H1 (cell line): ENCODE results near the gene LMAN2. TPM values are rescaled to one million over a fixed set of nuclear protein-coding genes. Genes with fewer than 3 reads are reported as not detected.

ENCODE experiments used
- CTCF ChIA-PET: fragments of 300-600 bp; sonication (Branson Sonifier 250); formaldehyde crosslinking; loops from one replicate; lab custom pipeline; 2021; ENCODE audit not compliant: partially characterized antibody; lab: Charles Lee
- POLR2A ChIA-PET: fragments of 300-600 bp; sonication (Branson Sonifier 250); formaldehyde crosslinking; loops from one replicate; lab custom pipeline; 2021; ENCODE audit warnings: inconsistent platforms; ENCODE audit not compliant: partially characterized antibody; lab: Charles Lee
- DNase-seq, 2 experiments: peaks; one replicate each; pipeline versions ENCODE4 v3.0.0 to v3.0.0-alpha.2; 2010 to 2022; ENCODE audit warnings: low spot score in 2 of 2, low read depth in 1 of 2, mixed read lengths in 1 of 2
- FAIRE-seq: peaks from 2 replicates; lab custom pipeline; 2011; peaks lifted over from hg19 to GRCh38; lab: Jason Lieb, UNC
- H2AFZ ChIP-seq: 2 replicates; pipeline ENCODE4 v1.8.1; 2012; ENCODE audit warnings: low read length, inconsistent platforms
- H2AK5ac ChIP-seq: 2 replicates; pipeline ENCODE4 v1.6.1; 2013; ENCODE audit warnings: low read depth, low read length
- H2BK120ac ChIP-seq: replicated peaks from 2 replicates; pipeline ENCODE3; 2013; ENCODE audit warnings: low read depth, low read length, inconsistent platforms
- H2BK12ac ChIP-seq: 2 replicates; pipeline ENCODE4 v1.6.1; 2013; ENCODE audit warnings: low read depth, low read length
- H2BK15ac ChIP-seq: 2 replicates; pipeline ENCODE4 v1.6.1; 2013; ENCODE audit warnings: low read length
- H2BK20ac ChIP-seq: 2 replicates; pipeline ENCODE4 v1.6.1; 2013; ENCODE audit warnings: low read length
- H2BK5ac ChIP-seq: 2 replicates; pipeline ENCODE4 v1.6.1; 2013; ENCODE audit warnings: low read depth, low read length
- H3K14ac ChIP-seq: 2 replicates; pipeline ENCODE4 v1.6.1; 2013; ENCODE audit warnings: inconsistent platforms; ENCODE audit not compliant: insufficient read length
- H3K18ac ChIP-seq: 2 replicates; pipeline ENCODE4 v1.6.1; 2013; ENCODE audit warnings: low read length; ENCODE audit errors: extremely low read depth
- H3K23ac ChIP-seq: 2 replicates; pipeline ENCODE4 v1.6.1; 2013; ENCODE audit warnings: inconsistent platforms; ENCODE audit not compliant: insufficient read length
- H3K23me2 ChIP-seq: 2 replicates; pipeline ENCODE4 v1.6.1; 2013; ENCODE audit warnings: low read depth, low read length
- H3K27ac ChIP-seq: 2 replicates; pipeline ENCODE4 v1.6.1; 2011; ENCODE audit warnings: low read depth, low read length, inconsistent platforms
- H3K27me3 ChIP-seq, 4 experiments: replicated peaks in 1 of 4; 1 replicate in 1 of 4; 2 replicates in 3 of 4; pipeline versions ENCODE4 v1.6.1 to v1.8.1; 2011 to 2013; ENCODE audit warnings: low read length in 3 of 4, mild to moderate bottlenecking in 3 of 4, inconsistent platforms in 2 of 4, mixed read lengths in 2 of 4, moderate library complexity in 1 of 4; ENCODE audit not compliant: control insufficient read depth in 3 of 4, insufficient read depth in 3 of 4; ENCODE audit errors: extremely low read depth in 1 of 4
- H3K36me3 ChIP-seq, 4 experiments: 2 replicates each; pipeline versions ENCODE4 v1.6.1 to v1.8.1; 2011 to 2013; ENCODE audit warnings: mild to moderate bottlenecking in 4 of 4, low read length in 3 of 4, moderate library complexity in 2 of 4, control low read depth in 1 of 4, inconsistent platforms in 1 of 4; ENCODE audit not compliant: insufficient read depth in 4 of 4, control insufficient read depth in 2 of 4
- H3K4ac ChIP-seq: replicated peaks from 2 replicates; pipeline ENCODE3; 2013; ENCODE audit warnings: low read length, low read depth, mixed read lengths, inconsistent platforms; ENCODE audit not compliant: insufficient read length
- H3K4me1 ChIP-seq, 4 experiments: replicated peaks in 1 of 4; 1 replicate in 1 of 4; 2 replicates in 3 of 4; pipeline versions ENCODE4 v1.6.1 to v1.8.1; 2011 to 2013; ENCODE audit warnings: low read length in 3 of 4, inconsistent platforms in 2 of 4, mixed read lengths in 1 of 4; ENCODE audit not compliant: insufficient read depth in 4 of 4, control insufficient read depth in 3 of 4
- H3K4me2 ChIP-seq, 2 experiments: 2 replicates each; pipeline versions ENCODE4 v1.6.1 to v1.8.1; 2011 to 2013; ENCODE audit warnings: low read depth in 2 of 2, low read length in 2 of 2, control low read depth in 1 of 2, inconsistent platforms in 1 of 2, mild to moderate bottlenecking in 1 of 2; ENCODE audit not compliant: insufficient read depth in 1 of 2
- H3K4me3 ChIP-seq, 4 experiments: fragments of 200-600, 300-600 bp in 1 of 4; sonication (generic), shearing (Covaris generic), sonication (Bioruptor Twin) in 1 of 4; 2 replicates each; pipeline versions ENCODE4 v1.5.1 to v1.8.1; 2011 to 2016; ENCODE audit warnings: low read length in 4 of 4, low read depth in 3 of 4, control low read depth in 2 of 4, inconsistent platforms in 2 of 4, mild to moderate bottlenecking in 2 of 4, mixed read lengths in 1 of 4, moderate library complexity in 1 of 4; ENCODE audit not compliant: insufficient read depth in 2 of 4; ENCODE audit errors: extremely low read depth in 1 of 4
- H3K56ac ChIP-seq: replicated peaks from 2 replicates; pipeline ENCODE3; 2013; ENCODE audit warnings: low read depth, mild to moderate bottlenecking, mixed read lengths, low read length, inconsistent platforms; ENCODE audit not compliant: insufficient read length
- H3K79me1 ChIP-seq: 2 replicates; pipeline ENCODE4 v1.6.1; 2013; ENCODE audit warnings: low read depth, low read length, control low read depth
- H3K79me2 ChIP-seq, 2 experiments: 2 replicates each; pipeline versions ENCODE4 v1.6.1 to v1.8.1; 2012 to 2013; ENCODE audit warnings: low read length in 2 of 2, mild to moderate bottlenecking in 2 of 2, inconsistent platforms in 1 of 2; ENCODE audit not compliant: insufficient read depth in 2 of 2, control insufficient read depth in 1 of 2
- H3K9ac ChIP-seq, 4 experiments: replicated peaks in 1 of 4; 1 replicate in 1 of 4; 2 replicates in 3 of 4; pipeline versions ENCODE4 v1.6.1 to v1.8.1; 2011 to 2013; ENCODE audit warnings: low read depth in 3 of 4, low read length in 3 of 4, control low read depth in 2 of 4, mild to moderate bottlenecking in 2 of 4, moderate library complexity in 2 of 4, inconsistent platforms in 1 of 4; ENCODE audit errors: extremely low read depth in 1 of 4
- H3K9me3 ChIP-seq, 2 experiments: 2 replicates each; pipeline versions ENCODE4 v1.6.1 to v1.8.1; 2012 to 2013; ENCODE audit warnings: mild to moderate bottlenecking in 2 of 2, moderate library complexity in 2 of 2, control low read depth in 1 of 2, inconsistent platforms in 1 of 2, low read depth in 1 of 2, low read length in 1 of 2, mixed read lengths in 1 of 2; ENCODE audit not compliant: insufficient read depth in 2 of 2
- H4K20me1 ChIP-seq, 2 experiments: replicated peaks in 1 of 2; 2 replicates each; pipeline versions ENCODE3 to v1.8.1; 2011 to 2013; ENCODE audit warnings: inconsistent platforms in 2 of 2, low read length in 2 of 2, mild to moderate bottlenecking in 1 of 2; ENCODE audit not compliant: insufficient read depth in 2 of 2, control insufficient read depth in 1 of 2
- H4K5ac ChIP-seq: 2 replicates; pipeline ENCODE4 v1.6.1; 2013; ENCODE audit warnings: low read length, low read depth, mixed read lengths, inconsistent platforms; ENCODE audit not compliant: insufficient read length
- H4K8ac ChIP-seq: 2 replicates; pipeline ENCODE4 v1.8.0; 2013; ENCODE audit warnings: mild to moderate bottlenecking, moderate library complexity, low read length, inconsistent platforms; ENCODE audit not compliant: insufficient read depth; ENCODE audit errors: extremely low read depth
- H4K91ac ChIP-seq: replicated peaks from 2 replicates; pipeline ENCODE3; 2013; ENCODE audit warnings: low read length, mixed read lengths, inconsistent platforms; ENCODE audit not compliant: insufficient read length
- EGR1 ChIP-seq: IDR thresholded peaks from 2 replicates; pipeline ENCODE4 v1.6.1; 2011; ENCODE audit warnings: low read depth, low read length, borderline replicate concordance
- GTF2F1 ChIP-seq: IDR thresholded peaks from 2 replicates; pipeline ENCODE4 v1.6.1; 2012; ENCODE audit warnings: low read depth, low read length, improper control_type of control experiment, borderline replicate concordance
- SIRT6 ChIP-seq: IDR thresholded peaks from one replicate; pipeline ENCODE4 v1.7.1; 2012; ENCODE audit warnings: low read length, inconsistent platforms
- SP1 ChIP-seq: IDR thresholded peaks from 2 replicates; pipeline ENCODE4 v1.6.1; 2011; ENCODE audit warnings: low read depth, low read length
- TEAD4 ChIP-seq: IDR thresholded peaks from 2 replicates; pipeline ENCODE4 v1.6.1; 2012; ENCODE audit warnings: low read depth, low read length, inconsistent platforms, mixed read lengths
- WGBS, 2 experiments: shearing (Covaris generic) in 1 of 2; methylation state at CpG; one replicate each; pipeline versions ENCODE4 v1.1.6 to v1.1.7; 2013 to 2015; ENCODE audit warnings: low lambda C conversion rate in 2 of 2, mixed read lengths in 2 of 2, inconsistent platforms in 1 of 2, low coverage in 1 of 2, missing lambda C conversion rate in 1 of 2; ENCODE audit not compliant: insufficient replicate concordance in 2 of 2, insufficient coverage in 1 of 2, insufficient read length in 1 of 2; ENCODE audit errors: extremely low coverage in 1 of 2, missing lambda C conversion rate in 1 of 2; 5-methylcytosine and 5-hydroxymethylcytosine counted together
- polyA plus RNA-seq, 7 experiments: library from polyadenylated mRNA; depleted of rRNA in 3 of 7; stranded (reverse) in 5 of 7; unstranded in 2 of 7; fragments of >200 nt in 5 of 7; fragments of 200-250 nt in 2 of 7; gene quantifications; 1 replicate in 5 of 7; 2 replicates in 1 of 7; 4 replicates in 1 of 7; pipeline versions ENCODE4 v1.2.1 to v1.2.3, GENCODE V29; 2011 to 2013; ENCODE audit warnings: missing spikeins in 2 of 7, mixed read lengths in 2 of 7
- total RNA-seq: library from RNA; stranded (reverse); fragmentation: NEBNext Ultra II Directional; extraction: Animal tissue kit (Norgen Biotek cat#: 25700); gene quantifications from 2 replicates; pipeline ENCODE4 v1.2.1, GENCODE V29; 2021

Gene LMAN2
- total and polyA plus RNA-seq, 2 of the 8 experiments (the other 6 are each of a cell fraction or from before 2014, with no cell fraction given), result 116 to 225 TPM

- Histone ChIP-seq H3K4me1 (peaks cover 0 to 5% (median 1%) of the 10 kb centered on the region in 4 experiments; a peak in 4 of 7 replicates), H2BK12ac (no peak overlapping the region), H2BK120ac (no peak overlapping the region), H4K5ac (no peak overlapping the region), H2BK15ac (no peak overlapping the region), H3K79me1 (peaks cover 5% of the 10 kb centered on the region; the same call in 1 of the 2 replicates), H3K23me2 (no peaks in the 10 kb centered on the region), H3K27ac (no peak overlapping the region), H4K91ac (no peak overlapping the region), H2BK20ac (no peak overlapping the region), H4K20me1 (peaks cover 9 to 20% of the 10 kb centered on the region in 2 experiments), H3K4ac (no peak overlapping the region), H3K9ac (no peak overlapping the region), H4K8ac (no peak overlapping the region), H3K27me3 (no peaks in the 10 kb centered on the region), H2BK5ac (no peak overlapping the region), H2AFZ (no peak overlapping the region), H3K18ac (no peak overlapping the region), H3K4me3 (no peak overlapping the region), H3K9me3 (no peaks in the 10 kb centered on the region), H3K56ac (no peak overlapping the region), H3K79me2 (no peaks in the 10 kb centered on the region; a peak in 1 of 4 replicates), H3K36me3 (peaks cover 41 to 66% (median 53%) of the 10 kb centered on the region in 4 experiments), H3K14ac (no peak overlapping the region), H2AK5ac (no peak overlapping the region), H3K23ac (no peak overlapping the region), H3K4me2 (no peak overlapping the region)
- DNase-seq (no peak), FAIRE-seq (no peak)
- POLR2A ChIA-PET, result interaction anchor here (0.7 to 1.7 kb wide), 4 partner anchors 9 to 168 kb away, joined by 3 to 5 read pairs (median 3); partner anchors contain the start of genes PRELID1 and RAB24
- 98% methylated on average over 3 of the region's 3 CpGs; no CpG with 5 or more reads in 1 of the 2 experiments for WGBS, 2 experiments
- CTCF ChIA-PET, result interaction anchor here (0.6 to 2.1 kb wide), 3 partner anchors 10 to 18 kb away, joined by 3 to 8 read pairs (median 6); no protein-coding TSS in a partner anchor
- no peak for TF ChIP-seq TEAD4
- no peak for TF ChIP-seq SIRT6
- TF ChIP-seq SP1, result no peak
- no peak for TF ChIP-seq GTF2F1
- no peak for TF ChIP-seq EGR1
These were observed 56.8 kb downstream of the LMAN2 start for GRCh38 chr5:177294632-177295031.
